LHCN-M2 (cell line): ENCODE measurements around the gene BIRC5. TPM values are rescaled to one million over a fixed set of nuclear protein-coding genes. Genes with fewer than 3 reads are reported as not detected.
A peak's percentile ranks its signal among the peaks of the same experiment; 100 is the strongest.
"Not testable (repeated sequence)": the region's sequence is repeated elsewhere in the genome, so short reads cannot be mapped to it uniquely, and the experiment has no call there.

Source experiments
- DNase-seq: peaks from one replicate; pipeline ENCODE4 v3.0.0-alpha.2; 2012; ENCODE audit warnings: low read depth
- polyA plus RNA-seq: library from polyadenylated mRNA; unstranded; fragments of >200 nt; gene quantifications from one replicate; pipeline ENCODE4 v1.2.1, GENCODE V29; 2012; ENCODE audit warnings: missing spikeins
- total RNA-seq: library from RNA; depleted of rRNA; stranded (reverse); fragments of >200 nt; gene quantifications from 2 replicates; pipeline ENCODE4 v1.2.3, GENCODE V29; 2014; rRNA removed

The BIRC5 gene
- total RNA-seq = 179 and 192 TPM in 2 replicates
- polyA plus RNA-seq = 70.6 TPM

DNA sequence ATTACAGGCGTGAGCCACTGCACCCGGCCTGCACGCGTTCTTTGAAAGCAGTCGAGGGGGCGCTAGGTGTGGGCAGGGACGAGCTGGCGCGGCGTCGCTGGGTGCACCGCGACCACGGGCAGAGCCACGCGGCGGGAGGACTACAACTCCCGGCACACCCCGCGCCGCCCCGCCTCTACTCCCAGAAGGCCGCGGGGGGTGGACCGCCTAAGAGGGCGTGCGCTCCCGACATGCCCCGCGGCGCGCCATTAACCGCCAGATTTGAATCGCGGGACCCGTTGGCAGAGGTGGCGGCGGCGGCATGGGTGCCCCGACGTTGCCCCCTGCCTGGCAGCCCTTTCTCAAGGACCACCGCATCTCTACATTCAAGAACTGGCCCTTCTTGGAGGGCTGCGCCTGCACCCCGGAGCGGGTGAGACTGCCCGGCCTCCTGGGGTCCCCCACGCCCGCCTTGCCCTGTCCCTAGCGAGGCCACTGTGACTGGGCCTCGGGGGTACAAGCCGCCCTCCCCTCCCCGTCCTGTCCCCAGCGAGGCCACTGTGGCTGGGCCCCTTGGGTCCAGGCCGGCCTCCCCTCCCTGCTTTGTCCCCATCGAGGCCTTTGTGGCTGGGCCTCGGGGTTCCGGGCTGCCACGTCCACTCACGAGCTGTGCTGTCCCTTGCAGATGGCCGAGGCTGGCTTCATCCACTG is at the start of gene BIRC5:
Gene BIRC5, plus strand, starts transcription at position 238 of the 690 bp plus-strand sequence. Its CDS starts 64 bp downstream, at position 302.
- peak; percentile 83 for DNase-seq

- no peak for DNase-seq
Observed at GRCh38 chr17:78164748-78165607, 49.1 kb upstream of the BIRC5 start.

DNA sequence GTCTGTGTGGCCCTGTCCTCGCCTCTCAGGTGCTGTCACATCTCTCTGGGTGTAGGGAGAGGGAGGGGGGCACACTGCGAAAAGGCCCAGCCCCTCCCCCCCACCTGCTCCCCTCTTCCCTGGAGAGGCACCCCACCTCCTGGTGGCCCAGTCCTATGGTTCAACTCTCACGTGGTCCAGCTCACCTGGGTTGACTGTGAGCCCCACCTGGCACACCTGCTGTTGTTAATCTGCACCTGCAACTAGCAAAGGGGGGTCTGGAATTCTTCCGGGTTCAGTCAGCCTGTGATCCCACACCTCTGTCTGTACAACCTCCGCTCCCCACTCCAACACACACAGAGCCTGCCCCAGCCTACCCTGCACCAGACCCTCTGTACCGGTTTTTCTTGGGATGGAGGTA is 47.6 kb upstream of the BIRC5 start:
- DNase-seq = no peak

DNA sequence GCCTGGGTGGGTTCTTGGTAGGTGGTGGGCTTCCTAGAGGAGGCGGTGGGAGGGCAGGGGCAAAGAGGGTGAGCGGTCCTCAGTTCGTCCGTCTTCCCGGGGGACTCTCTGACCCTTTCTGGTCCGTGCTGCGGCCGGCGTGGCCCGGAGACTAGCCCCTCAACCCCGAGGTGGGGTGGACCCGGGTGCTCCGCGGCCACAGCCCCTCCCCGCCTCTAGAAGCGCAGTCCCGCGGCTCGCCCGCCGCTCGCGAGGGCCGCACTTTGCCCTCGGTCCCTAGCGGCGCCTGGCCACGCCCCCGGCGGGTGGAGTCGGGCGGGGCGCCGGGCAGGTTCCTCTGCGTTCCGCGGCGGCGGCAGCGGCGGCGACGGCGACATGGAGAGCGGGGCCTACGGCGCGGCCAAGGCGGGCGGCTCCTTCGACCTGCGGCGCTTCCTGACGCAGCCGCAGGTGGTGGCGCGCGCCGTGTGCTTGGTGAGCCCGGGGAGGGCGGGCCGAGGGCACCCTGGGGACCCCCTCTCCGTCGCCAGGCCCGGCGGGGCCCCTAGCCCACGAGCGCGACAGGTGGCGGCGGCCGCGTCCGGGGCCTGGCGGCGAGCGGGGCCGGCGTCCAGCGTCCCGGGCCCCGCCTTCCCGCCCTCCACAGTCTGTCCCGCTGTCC is 45.7 kb upstream of the BIRC5 start, which contains the start of gene SYNGR2:
Gene SYNGR2, plus strand, starts transcription at position 340 of the 661 bp plus-strand sequence. Its CDS starts 36 bp downstream, at position 376.
- no peak for DNase-seq

- peak; percentile 39 for DNase-seq
Observed at GRCh38 chr17:78168903-78169793, 44.9 kb upstream of the BIRC5 start.

DNA sequence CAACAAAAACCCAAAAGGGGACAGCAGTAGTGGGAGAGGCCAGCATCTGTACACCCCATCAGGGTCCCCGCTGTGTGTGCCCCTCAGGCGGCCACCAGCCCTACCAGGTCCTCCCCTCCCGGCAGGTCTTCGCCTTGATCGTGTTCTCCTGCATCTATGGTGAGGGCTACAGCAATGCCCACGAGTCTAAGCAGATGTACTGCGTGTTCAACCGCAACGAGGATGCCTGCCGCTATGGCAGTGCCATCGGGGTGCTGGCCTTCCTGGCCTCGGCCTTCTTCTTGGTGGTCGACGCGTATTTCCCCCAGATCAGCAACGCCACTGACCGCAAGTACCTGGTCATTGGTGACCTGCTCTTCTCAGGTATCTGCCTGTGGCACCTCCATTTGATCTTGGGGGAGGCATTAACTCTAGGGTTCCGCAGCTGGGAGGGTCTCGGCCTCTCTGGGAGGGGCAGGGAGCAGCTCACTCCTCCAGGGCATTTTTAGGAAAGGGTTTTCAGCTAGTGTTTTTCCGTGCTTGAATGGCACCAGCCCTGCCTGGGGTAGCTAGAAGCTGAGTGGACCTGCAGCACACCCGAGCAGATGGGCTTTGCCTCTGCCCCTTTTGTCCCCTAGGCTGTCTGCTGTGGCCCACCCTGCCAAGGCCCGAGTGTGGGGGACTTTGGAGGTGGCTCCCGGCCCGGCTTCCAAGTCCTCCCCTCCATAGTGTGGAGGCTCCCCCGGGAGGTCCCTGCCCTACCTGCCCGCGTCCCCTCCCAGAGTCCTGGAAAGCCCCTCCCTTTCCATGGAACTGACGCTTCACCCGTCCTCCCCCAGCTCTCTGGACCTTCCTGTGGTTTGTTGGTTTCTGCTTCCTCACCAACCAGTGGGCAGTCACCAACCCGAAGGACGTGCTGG is 43.1 kb upstream of the BIRC5 start:
- no peak for DNase-seq

DNA sequence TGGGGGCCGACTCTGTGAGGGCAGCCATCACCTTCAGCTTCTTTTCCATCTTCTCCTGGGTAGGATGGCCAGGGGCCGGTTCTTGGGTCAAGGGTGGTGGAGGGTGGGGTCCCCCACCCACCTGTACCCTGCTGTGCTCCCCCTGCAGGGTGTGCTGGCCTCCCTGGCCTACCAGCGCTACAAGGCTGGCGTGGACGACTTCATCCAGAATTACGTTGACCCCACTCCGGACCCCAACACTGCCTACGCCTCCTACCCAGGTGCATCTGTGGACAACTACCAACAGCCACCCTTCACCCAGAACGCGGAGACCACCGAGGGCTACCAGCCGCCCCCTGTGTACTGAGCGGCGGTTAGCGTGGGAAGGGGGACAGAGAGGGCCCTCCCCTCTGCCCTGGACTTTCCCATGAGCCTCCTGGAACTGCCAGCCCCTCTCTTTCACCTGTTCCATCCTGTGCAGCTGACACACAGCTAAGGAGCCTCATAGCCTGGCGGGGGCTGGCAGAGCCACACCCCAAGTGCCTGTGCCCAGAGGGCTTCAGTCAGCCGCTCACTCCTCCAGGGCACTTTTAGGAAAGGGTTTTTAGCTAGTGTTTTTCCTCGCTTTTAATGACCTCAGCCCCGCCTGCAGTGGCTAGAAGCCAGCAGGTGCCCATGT is 42.3 kb upstream of the BIRC5 start:
- DNase-seq = not testable (repeated sequence)

GRCh38 chr17:78172249-78173051 is 41.6 kb upstream of the BIRC5 start:
- no peak for DNase-seq

GRCh38 chr17:78173097-78173715 is 40.8 kb upstream of the BIRC5 start:
- DNase-seq = no peak

- DNase-seq = no peak
Observed at GRCh38 chr17:78174346-78174869, 39.6 kb upstream of the BIRC5 start.

- DNase-seq = no peak
Observed at GRCh38 chr17:78174870-78175642, 39.0 kb upstream of the BIRC5 start.

DNA sequence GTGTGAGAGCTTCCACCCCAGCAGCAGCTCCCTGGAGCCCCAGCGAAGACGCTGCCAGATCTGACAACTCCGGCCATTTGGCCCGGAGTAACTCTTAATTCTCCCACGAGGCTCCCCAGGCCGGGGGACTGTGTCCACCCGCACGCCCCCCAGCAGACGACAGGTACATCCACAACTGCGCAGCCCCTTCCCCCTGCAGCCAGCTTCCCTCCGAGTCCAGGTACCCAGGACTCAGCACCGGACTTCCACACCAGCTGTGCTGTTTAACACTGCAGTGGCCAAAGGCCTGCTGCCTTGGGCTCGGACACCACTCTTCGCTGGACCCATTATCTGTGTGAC is 38.4 kb upstream of the BIRC5 start:
- DNase-seq = no peak

GRCh38 chr17:78176548-78177025 is 37.5 kb upstream of the BIRC5 start:
- DNase-seq = no peak

- DNase-seq = peak; percentile 15
Observed at GRCh38 chr17:78179372-78179771, 34.7 kb upstream of the BIRC5 start.

GRCh38 chr17:78180083-78180482 is 34.0 kb upstream of the BIRC5 start:
- DNase-seq = no peak

- no peak for DNase-seq
Observed at GRCh38 chr17:78180508-78180907, 33.5 kb upstream of the BIRC5 start.

- no peak for DNase-seq
Observed at GRCh38 chr17:78182504-78182903, 31.5 kb upstream of the BIRC5 start.
